NCI-H2081 treated with DMSO at 0.1 percent for 48 hours (cell line): ENCODE measurements around the gene TTC22.
A peak's percentile ranks its signal among the peaks of the same experiment; 100 is the strongest.

ENCODE experiments used
- DNase-seq: peaks from one replicate; lab custom pipeline; 2025; lab: John Stamatoyannopoulos, UW

TTC22 gene

GRCh38 chr1:54751426-54751825 lies 49.7 kb downstream of the TTC22 start:
- no peak for DNase-seq

- DNase-seq: no peak
These were observed 50.5 kb downstream of the TTC22 start for GRCh38 chr1:54750596-54750995.

- DNase-seq: no peak
These were observed 52.9 kb downstream of the TTC22 start for GRCh38 chr1:54748094-54748835.

- no peak for DNase-seq
These were observed 55.3 kb downstream of the TTC22 start for GRCh38 chr1:54745864-54746263.

- DNase-seq: no peak
These were observed 55.8 kb downstream of the TTC22 start for GRCh38 chr1:54745274-54745673.

- no peak for DNase-seq
These were observed 56.4 kb downstream of the TTC22 start for GRCh38 chr1:54744696-54745095.

GRCh38 chr1:54743416-54744226 lies 57.5 kb downstream of the TTC22 start:
- DNase-seq: no peak

- DNase-seq: peak; percentile 24
These were observed 58.8 kb downstream of the TTC22 start for GRCh38 chr1:54742282-54742681.

GRCh38 chr1:54741531-54741930 lies 59.6 kb downstream of the TTC22 start:
- DNase-seq: no peak

- no peak for DNase-seq
These were observed 62.9 kb downstream of the TTC22 start for GRCh38 chr1:54738244-54738643.

GRCh38 chr1:54736685-54737084 lies 64.4 kb downstream of the TTC22 start:
- DNase-seq: no peak
